Measurements from ENCODE around the gene CDK14. TPM values are rescaled to one million over a fixed set of nuclear protein-coding genes. Genes with fewer than 3 reads are reported as not detected.

Gene CDK14
- total and polyA plus RNA-seq, 4 donors = 4.2 to 12.4 (median 7.4) TPM

GRCh38 chr7:91239772-91240171 lies 643.7 kb downstream of the CDK14 start:
- TF ChIP-seq, protein P1, sequence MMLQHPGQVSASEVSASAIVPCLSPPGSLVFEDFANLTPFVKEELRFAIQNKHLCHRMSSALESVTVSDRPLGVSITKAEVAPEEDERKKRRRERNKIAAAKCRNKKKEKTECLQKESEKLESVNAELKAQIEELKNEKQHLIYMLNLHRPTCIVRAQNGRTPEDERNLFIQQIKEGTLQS (IDR thresholded peaks at IDR 0.05) = no peak
- TF ChIP-seq YY1 (IDR thresholded peaks at IDR 0.05) (no peak), HNF4A (conservative IDR thresholded peaks at IDR 0.05) (peak in 1 of 2 donors; percentile 8), GABPA (IDR thresholded peaks at IDR 0.05 in 1 of 2, conservative IDR thresholded peaks at IDR 0.05 in 1 of 2) (no peak)
- DNase-seq (ENCODE audit: low spot score) = no peak
- Histone ChIP-seq H3K27ac (ENCODE audit: low read depth in 1 of 2, low read length in 2 of 2) (no peak overlapping the region), H3K4me3 (ENCODE audit: low read depth in 1 of 3, low read length in 3 of 3) (no peak overlapping the region), H3K4me1 (ENCODE audit: control insufficient read depth in 4 of 4, insufficient read depth in 4 of 4, low read length in 3 of 4) (peaks cover 2 to 8% (median 7%) of the 10 kb centered on the region in 4 donors), H3K9ac (ENCODE audit: low read depth in 1 of 2, low read length in 2 of 2) (no peak overlapping the region), H3K27me3 (ENCODE audit: control insufficient read depth in 4 of 4, insufficient read depth in 4 of 4, low read length in 3 of 4) (no peaks in the 10 kb centered on the region), H3K9me3 (ENCODE audit: control insufficient read depth in 4 of 4, low read length in 3 of 4) (no peaks in the 10 kb centered on the region), H3K36me3 (ENCODE audit: control insufficient read depth in 4 of 4, insufficient read depth in 3 of 4, low read depth in 1 of 4, low read length in 3 of 4) (no peaks in the 10 kb centered on the region)
- WGBS = 33% methylated on average over 1 of the region's 1 CpG

DNA sequence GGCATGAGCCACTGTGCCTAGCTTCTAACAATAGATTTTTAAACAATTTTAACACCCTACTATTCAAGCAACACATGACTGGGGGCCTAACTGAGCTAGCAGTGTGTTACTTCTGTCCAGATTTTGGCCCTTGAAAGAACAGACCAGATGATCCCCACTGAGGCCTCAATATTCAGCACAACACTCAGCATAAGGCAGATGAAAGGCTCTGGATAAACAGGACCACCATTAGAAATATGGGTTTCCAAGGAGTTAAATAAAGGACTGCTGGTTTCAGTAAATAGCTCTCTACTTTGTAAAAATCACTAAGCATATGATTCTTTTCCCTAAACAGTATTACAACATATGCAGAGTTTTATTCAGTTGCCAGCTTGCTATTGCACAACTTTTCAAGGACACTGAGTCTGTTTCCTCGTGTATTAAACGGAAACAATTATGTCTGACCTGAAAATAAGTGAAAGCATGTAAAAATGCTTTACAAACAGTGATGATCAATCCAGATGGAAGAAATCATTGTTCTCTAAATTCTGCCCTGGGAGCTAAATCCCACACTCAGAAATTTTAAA lies 644.3 kb downstream of the CDK14 start:
- Histone ChIP-seq H3K4me1 (ENCODE audit: control insufficient read depth in 4 of 4, insufficient read depth in 4 of 4, low read length in 3 of 4) (peaks cover 2 to 8% (median 7%) of the 10 kb centered on the region in 4 donors), H3K27me3 (ENCODE audit: control insufficient read depth in 4 of 4, insufficient read depth in 4 of 4, low read length in 3 of 4) (no peaks in the 10 kb centered on the region), H3K9me3 (ENCODE audit: control insufficient read depth in 4 of 4, low read length in 3 of 4) (no peaks in the 10 kb centered on the region), H3K36me3 (ENCODE audit: control insufficient read depth in 4 of 4, insufficient read depth in 3 of 4, low read depth in 1 of 4, low read length in 3 of 4) (no peaks in the 10 kb centered on the region), H3K27ac (ENCODE audit: low read depth in 1 of 2, low read length in 2 of 2) (no peak overlapping the region), H3K4me3 (ENCODE audit: low read depth in 1 of 3, low read length in 3 of 3) (no peak overlapping the region), H3K9ac (ENCODE audit: low read depth in 1 of 2, low read length in 2 of 2) (no peak overlapping the region)
- 18% methylated on average over 2 of the region's 2 CpGs for WGBS
- TF ChIP-seq NR2F2 (IDR thresholded peaks at IDR 0.05) = no peak
- TF ChIP-seq HNF4A (conservative IDR thresholded peaks at IDR 0.05) = peak in 1 of 2 donors; percentile 21
- no peak for TF ChIP-seq RAD21 (IDR thresholded peaks at IDR 0.05)
- no peak for TF ChIP-seq HNF4G (IDR thresholded peaks at IDR 0.05)
- TF ChIP-seq FOXA1 (IDR thresholded peaks at IDR 0.05) = no peak
- TF ChIP-seq REST (IDR thresholded peaks at IDR 0.05) = no peak
- TF ChIP-seq TAF1 (conservative IDR thresholded peaks at IDR 0.05) = no peak
- TF ChIP-seq YY1 (IDR thresholded peaks at IDR 0.05) = peak; percentile 39
- TF ChIP-seq FOXA2 (IDR thresholded peaks at IDR 0.05) = no peak
- TF ChIP-seq, protein P2, sequence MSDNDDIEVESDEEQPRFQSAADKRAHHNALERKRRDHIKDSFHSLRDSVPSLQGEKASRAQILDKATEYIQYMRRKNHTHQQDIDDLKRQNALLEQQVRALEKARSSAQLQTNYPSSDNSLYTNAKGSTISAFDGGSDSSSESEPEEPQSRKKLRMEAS (IDR thresholded peaks at IDR 0.05) = peak; percentile 23
- TF ChIP-seq CTCF (IDR thresholded peaks at IDR 0.05; ENCODE audit: low read depth, low read length, missing input control) = no peak
- TF ChIP-seq ZBTB33 (IDR thresholded peaks at IDR 0.05) = no peak
- no peak for TF ChIP-seq EGR1 (IDR thresholded peaks at IDR 0.05; ENCODE audit: low read depth in 2 of 2)
- no peak for TF ChIP-seq GABPA (IDR thresholded peaks at IDR 0.05 in 1 of 2, conservative IDR thresholded peaks at IDR 0.05 in 1 of 2)
- TF ChIP-seq, protein P1 (IDR thresholded peaks at IDR 0.05) = no peak
- TF ChIP-seq JUND (IDR thresholded peaks at IDR 0.05) = no peak
- DNase-seq (ENCODE audit: low spot score) = no peak
